Stimulated activated CD4-positive, alpha-beta T cell treated with anti-CD3 and anti-CD28 coated beads, Interleukin-4, amount 100 ng/mL, for 1 hour (primary cell): ENCODE results near the gene STAT4.

Experiments used
- DNase-seq: peaks from one replicate; pipeline ENCODE4 v3.0.0-alpha.2; 2020

Gene STAT4, protein sequence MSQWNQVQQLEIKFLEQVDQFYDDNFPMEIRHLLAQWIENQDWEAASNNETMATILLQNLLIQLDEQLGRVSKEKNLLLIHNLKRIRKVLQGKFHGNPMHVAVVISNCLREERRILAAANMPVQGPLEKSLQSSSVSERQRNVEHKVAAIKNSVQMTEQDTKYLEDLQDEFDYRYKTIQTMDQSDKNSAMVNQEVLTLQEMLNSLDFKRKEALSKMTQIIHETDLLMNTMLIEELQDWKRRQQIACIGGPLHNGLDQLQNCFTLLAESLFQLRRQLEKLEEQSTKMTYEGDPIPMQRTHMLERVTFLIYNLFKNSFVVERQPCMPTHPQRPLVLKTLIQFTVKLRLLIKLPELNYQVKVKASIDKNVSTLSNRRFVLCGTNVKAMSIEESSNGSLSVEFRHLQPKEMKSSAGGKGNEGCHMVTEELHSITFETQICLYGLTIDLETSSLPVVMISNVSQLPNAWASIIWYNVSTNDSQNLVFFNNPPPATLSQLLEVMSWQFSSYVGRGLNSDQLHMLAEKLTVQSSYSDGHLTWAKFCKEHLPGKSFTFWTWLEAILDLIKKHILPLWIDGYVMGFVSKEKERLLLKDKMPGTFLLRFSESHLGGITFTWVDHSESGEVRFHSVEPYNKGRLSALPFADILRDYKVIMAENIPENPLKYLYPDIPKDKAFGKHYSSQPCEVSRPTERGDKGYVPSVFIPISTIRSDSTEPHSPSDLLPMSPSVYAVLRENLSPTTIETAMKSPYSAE

DNA sequence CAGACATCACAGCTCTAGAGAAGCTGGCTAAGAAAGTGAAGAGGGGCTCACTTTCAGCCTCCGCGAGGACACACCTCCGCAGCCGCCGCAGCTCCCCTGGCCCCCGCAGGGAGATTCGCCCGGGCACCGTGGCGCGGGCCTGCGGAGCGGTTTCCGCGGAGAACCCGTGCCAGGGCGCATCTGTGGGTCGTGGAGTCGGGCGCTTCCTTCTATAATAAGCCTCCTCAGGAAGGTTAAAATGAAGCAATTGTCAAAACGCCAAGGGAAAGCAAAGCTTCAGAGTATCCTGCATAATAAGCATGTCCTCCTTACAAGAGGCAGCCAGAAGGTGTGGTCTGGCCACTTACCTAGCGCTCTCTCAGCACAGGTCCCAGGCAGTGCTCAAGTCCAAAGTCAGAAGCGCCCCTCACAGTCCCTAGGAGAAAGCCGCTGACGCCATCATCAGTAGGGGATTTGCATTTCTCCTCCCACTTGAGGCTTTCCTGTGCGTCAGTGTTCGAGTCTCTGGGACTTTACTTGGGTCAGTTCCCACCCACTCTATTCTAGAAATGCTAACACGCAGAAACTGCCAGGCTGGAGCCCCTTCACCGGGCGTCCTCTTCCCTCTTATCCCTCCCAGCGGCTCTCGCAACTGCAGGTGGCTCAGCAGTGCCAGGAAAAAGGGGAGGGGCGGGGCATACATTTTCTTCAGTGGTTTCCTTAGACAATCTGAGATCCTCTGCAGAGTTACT is at the start of gene STAT4:
Gene STAT4 (minus strand): TSS at position 395 of the 731 bp plus-strand sequence. CDS start 2,791 bp downstream, outside the sequence.
- peak; percentile 70 for DNase-seq

DNA sequence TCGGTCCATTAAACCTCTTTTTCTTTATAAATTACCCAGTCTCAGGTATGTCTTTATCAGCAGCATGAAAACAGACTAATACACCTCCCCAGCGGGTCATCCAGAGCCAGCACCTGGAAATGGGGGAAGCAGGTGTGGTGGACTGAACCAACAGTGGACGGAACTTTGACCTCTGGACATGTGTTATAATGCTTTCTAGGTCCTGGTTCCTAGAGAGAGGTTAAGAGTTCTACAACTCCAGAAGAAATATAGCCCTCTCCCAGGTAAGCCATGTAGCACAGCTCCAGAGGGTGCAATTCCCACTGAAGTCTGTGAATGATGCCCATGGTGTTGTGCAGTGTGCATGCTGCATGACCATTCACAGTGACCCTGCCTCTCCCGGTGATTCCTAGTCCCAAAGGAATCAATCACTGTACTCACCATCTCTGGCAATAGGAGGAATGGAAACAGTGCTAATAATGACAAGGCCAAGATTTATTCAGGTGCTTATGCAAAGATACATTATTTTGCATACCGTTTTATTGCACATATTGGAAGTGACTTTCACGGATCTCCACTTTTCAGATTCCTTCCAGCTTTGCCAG is 49.2 kb upstream of the STAT4 start:
- DNase-seq: no peak

DNA sequence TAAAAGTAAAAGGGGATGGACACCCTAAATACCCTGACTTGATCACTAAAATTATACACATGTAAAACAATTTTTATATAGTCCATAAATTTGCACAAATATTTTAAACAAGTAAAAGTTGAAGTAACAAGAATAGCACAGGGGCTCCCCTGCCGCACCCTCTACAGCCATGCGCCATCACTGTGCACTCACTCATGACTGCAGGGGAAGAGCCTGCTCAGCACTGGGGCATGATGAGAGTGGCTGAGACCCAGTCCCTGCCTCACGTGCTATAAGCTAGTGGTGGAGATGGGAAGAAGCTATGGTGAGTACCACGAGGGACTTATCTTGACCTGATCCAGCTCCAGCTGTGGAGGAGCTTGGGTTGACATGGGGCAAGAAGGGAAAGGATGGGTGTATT is 47.5 kb upstream of the STAT4 start:
- no peak for DNase-seq

DNA sequence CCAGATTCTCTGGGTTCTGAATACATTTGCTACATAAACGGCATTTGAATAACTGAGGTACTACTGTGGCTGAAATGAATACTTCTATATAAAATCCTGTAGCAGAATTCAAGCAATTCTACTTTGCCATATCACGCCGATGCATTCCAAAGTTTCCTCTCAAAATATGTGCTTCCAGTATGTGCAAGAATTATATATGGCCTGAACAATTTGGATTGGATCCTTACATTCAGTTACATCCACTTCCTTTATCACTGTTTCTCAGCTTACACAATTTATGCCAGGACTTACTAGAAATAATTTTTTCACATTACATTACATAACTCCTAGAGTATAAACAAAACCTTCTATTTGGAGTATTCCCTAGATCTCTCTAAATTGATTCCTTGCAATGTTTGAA is 46.3 kb upstream of the STAT4 start:
- no peak for DNase-seq

DNA sequence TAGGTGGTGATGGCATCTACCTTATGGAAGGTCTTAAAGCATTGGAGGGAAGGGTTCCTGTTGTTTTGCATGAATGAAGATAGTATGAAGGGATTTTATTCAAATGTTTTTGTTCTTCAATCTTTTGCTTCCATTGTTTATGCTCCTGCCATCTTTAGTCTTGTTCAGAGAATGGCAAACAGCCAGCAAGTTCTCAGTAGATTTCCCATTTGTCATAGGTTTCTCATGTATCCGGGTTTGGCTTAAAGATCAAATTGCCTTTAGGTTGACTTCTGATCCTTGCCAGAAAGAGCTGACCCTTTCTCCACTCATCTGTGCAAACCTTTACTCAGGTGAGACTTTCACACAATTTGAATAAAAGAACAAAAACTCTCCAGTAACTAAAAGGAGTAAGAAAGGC is 44.2 kb upstream of the STAT4 start:
- DNase-seq: no peak

DNA sequence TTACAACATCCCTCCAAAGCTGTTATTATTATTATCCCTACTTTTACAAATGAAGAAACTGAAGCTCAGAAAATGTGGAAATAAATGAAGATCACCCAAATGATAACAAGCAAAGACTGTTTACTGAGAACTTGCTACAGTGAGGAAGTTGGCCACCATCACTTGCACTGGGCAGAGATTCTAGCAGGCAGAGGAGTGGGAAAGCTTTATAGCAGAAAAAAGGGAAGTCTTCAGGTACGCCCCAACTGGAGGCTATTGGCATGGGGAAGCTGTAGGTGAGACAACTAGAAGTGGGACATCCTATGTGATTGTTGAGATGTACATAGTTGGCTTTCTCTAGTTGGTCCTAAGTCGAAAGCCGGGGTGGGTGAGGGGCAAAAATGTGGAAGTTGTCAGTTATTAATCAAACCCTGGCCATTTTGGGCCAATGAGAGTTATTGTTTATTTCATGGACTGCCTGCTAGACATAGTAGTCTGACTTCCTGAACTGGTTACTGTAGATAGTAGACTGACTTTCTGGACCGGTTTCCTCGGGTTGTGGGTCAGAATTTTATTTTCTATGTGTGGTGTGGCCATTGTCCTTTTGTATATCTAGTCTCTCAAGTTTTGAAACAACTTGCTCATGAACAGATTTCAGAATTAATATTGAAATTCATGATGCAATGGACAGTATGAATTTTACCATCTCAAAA is 40.2 kb upstream of the STAT4 start:
- no peak for DNase-seq

DNA sequence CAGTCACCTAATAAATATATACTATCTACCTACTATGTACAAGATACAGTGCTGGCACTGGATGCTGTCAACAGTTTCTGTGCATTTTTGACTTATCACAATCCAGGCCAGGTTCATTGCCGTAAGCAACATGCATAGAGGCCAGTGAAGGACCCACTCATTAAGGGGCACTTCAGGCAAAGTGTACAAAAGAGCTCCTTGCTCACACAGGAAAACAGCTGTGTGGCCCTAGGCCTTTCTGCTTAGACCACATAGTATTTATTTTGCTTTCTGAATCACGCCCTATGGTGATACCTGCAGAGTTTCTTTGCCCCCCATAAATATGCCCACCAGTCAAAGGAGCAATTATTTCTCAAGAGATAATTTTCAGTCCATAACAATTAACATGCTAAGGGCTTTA is 39.6 kb upstream of the STAT4 start:
- no peak for DNase-seq

DNA sequence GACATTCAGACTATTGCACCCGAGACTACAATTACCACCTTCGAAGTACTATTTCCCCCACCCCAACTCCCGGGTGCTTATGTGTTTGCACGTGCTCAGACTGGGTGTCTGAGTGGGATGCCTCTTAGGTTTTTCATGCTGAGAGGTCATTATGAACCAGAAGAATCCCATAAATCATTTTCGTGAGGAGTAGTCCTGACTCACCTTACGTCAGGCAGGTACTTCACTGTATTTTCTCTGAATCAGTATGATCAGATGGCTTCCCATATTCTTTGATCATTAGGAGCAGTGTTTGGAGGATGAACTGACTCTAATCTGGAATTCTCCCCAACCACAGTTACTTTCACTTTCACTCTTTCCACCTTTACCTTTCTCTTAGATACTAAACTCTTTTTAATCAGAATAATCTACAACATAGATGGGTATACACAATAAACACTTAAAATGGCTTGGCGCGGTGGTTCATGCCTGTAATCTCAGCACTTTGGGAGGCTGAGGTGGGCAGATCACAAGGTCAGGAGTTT is 38.4 kb upstream of the STAT4 start:
- DNase-seq: no peak

DNA sequence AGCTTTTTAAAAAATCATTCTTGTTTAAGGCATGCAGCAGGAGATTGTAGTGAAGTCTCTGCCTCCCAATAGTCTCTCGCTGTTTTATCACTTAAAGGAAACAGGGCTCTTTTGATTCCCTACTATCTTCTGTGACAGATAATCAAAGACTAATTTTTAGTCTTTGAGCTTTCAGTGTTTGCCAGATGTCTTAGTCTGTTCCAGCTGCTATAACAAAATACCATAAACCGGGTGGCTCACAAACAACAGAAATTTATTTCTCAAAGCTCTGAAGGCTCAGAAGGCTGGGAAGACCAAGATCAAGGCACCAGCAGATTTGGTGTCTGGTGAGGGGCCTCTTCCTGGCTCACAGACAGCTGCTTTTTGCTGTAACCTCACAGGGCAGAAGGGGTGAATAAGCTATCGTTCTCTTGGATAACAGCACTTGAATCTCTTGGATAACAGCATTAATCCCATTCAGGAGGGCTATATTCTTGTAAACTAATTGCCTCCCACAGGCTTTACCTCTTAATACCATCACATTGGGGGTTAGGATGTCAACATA is 37.8 kb upstream of the STAT4 start:
- no peak for DNase-seq

DNA sequence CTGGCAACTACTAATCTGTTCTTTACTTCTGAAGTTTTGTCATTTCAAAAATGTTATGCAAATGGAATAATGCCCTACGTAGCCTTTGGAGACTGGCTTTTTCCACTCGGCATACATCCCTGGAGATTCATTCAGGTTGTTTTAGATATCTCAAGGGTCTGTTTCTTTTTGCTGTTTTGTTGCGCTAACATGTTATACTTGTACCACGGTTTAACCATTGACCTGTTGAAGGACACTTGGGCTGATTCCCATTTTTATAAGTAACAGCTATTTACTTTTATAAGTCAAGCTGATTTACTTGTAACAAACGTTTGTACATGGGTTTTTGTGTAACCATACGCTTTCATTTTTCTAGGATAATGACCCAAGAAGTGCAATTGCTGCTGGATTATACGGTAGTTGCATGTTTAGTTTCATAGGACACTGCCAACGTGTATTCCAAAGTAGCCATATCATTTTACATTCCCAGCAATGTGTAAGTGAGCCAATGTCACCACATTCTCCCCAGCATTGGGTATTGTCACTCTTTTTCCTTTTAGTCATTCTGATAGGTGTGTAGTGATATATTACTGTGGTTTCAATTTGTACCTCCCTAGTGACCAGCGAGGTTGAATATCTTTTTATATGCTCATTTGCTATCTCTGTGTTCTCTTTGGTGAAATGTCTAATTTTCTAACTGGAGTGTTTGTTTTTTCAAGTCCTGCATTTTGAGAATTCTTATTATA is 36.5 kb upstream of the STAT4 start:
- DNase-seq: no peak

DNA sequence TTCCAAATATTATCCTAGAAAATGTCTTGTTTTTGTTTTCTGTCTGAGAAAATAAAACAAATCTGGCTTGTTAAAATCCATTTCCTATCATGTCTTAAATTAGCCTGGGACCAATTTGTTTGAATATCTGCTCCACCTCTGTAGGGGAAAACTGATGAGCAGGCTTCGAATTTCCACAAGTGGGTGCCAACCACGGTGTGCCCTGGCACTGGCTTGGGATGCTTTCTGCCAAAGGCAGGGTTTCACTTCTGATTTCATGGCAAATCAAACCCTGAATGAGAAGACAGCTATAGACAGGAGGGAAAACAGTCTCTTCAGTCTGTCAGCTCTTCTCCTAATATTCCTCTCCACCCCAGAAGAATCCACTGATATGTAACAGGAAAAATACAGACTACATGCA is 33.7 kb upstream of the STAT4 start:
- no peak for DNase-seq

DNA sequence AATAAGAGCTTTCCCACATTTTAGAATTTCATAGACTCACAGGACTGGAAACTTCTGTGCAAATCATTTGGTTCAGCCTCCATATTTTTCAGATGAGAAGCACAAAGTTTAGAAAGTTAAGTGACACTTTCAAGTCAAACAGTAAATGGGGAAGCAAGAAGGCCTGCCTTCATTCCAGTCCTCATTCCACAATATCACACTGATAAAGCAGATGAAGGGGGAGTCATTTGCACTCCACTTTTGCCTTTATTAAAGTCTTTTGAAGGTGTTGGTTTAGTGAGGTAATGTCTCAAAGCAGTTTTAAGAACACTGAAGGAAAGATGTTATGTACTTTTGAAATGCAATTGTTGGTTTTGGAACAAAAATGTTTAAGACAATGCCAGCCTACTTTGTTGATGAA is 32.7 kb upstream of the STAT4 start:
- DNase-seq: no peak

DNA sequence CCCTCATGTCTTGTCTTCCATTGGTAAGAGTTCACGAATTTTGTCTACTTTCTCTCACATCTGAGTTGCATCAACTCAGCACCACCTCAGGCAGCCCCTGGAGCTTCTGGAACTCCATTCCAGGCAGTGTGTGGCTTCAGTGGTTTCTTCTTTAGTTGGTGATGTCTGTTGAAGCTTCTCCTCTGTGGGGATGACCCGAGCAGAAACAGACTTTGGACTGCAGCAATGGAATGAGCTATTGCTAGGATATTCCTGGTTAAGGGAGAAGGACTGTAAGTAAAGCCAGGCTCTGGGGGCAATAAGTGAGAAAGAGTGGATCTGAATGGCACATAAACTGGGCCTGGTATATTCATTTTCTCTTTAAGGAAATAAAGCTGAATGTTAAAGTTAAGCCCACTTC is 32.3 kb upstream of the STAT4 start:
- no peak for DNase-seq

DNA sequence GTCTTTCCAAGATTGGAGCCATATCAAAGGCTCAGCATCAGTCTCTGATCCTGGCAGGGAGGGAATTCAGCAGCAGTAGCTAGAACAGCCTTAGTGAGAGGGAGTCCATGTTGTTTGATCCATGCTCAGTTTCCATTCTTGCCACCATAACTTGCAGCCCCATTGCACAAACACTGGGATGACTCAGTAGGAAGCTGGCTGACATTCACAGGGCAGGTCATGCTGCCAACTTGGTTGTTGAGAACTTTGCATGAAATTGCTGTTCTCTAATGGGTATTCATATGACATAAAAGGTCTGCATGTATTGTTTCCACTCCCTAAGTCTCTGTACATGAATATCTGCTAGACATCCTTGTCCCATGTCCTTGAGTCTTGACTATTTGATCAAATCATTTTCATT is 29.9 kb upstream of the STAT4 start:
- no peak for DNase-seq

DNA sequence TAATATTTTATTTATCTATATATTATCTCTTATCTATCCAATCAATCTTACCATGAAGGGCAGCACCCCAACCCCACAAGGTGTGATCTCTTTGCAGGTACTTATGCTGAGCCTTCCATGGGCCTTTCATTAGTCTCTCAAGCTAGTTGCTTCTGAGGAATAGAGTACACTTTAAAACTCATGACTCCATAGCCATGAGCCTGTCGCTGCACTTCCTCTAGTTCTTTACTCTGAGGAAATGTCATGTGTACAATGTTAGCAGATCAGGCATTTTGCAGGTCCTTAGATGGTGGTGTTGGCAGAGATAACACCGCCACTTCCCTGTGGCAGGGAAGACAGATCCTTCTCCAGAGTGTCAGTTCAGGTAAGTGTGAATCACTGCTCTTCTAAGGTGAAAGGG is 29.5 kb upstream of the STAT4 start:
- DNase-seq: no peak

DNA sequence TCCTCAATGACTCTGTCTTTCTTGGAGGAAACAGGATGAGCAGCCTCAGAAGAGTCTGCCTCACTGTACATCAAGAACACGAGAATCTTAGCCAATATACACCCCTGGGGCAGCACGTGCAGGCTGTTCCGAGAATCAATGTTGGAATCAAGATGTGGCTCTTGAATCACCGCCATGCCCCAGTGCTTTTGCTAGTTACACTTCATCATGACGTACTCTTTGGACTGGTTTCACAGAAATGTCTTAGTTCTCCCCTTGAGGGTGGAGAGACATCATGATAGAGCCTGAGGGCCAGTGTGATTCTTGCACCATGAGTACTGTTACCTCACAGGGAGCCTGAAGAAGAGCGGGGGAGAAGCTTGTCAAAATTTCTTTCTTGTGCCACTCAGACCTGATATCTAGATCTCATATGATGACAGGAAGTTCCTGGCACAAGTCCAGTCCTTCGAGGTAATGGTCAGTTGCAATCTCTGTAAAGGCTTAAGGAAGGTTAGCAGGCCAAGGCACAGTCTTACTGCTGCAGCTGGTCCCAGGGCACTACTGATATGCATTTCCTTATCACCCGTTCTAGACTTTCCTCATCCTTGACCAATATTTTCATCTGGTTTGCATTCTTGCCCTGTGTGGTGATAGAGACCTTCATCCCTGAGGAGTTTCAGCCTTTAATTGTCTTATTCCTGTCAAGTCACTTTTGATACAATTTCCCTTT is 28.2 kb upstream of the STAT4 start:
- DNase-seq: no peak

DNA sequence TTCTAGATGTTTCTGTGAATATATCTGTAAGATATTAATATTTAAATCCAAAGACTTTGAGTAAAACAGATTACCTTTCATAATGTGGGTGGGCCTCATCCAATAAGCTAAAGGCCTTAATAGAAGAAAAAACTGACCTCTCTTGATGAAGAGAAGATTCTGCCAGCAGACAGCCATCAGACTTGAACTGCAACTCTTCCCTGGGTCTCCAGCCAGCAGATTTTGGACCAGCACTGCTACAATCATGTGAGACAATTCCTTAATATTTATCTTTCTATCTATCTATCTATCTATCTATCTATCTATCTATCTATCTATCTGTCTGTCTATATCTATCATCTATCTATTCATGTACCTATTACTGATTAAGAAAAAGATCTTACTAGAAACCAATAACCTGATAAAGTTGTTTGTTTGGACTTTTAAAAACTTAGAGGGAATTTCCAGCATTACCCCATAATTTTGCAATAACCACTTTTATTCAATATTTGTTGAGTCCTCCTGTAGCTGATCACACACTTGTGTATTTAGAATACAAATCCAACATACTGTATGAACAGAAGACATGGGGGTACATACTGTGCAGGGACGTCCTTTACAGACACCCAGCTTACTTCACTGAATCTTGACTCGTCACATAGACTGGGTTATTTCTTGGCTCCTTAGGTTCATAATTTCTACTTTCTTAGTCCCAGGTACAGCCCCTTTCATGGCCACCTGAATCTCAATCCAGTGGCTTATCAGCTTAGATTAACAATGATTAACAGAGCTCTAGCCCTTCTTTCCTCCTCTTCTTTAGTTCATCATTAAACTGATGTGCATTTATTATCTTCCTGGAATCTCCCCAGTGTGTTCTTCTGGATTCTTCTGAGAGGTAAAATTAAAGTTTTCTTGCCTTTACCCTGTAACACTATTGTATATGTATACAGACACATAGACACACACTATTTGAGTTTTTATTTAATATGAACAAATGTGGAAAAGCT is 27.2 kb upstream of the STAT4 start:
- no peak for DNase-seq

DNA sequence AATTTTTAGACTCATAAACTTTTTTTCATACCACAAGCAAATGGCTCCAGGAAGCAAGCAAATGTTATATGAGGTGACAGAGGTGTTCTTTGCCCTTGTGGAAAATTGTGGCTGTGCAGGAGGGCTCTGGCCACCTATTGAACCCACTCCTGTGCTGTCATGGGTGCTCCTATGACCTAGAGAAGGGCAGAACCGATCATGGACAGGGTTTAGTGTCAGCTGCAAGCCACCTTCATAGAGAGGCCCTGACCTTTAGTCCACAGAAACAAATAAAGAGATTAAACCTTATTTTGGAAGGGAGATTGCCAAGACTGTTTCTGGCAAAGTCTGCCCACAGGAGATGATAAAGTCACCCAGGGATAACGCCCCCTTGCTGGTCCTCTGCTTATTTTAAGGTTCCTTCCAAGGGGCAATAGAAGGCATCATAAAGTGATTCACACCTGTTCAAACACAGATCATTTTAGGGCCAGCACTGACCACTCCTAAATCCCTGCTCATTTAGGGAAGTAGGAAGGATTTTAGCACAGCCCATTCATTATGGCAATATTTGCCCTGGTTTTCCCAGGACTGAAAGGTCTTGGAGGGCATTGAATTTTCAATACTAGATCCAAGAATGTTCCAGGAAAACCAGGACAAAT is 26.1 kb upstream of the STAT4 start:
- DNase-seq: no peak

DNA sequence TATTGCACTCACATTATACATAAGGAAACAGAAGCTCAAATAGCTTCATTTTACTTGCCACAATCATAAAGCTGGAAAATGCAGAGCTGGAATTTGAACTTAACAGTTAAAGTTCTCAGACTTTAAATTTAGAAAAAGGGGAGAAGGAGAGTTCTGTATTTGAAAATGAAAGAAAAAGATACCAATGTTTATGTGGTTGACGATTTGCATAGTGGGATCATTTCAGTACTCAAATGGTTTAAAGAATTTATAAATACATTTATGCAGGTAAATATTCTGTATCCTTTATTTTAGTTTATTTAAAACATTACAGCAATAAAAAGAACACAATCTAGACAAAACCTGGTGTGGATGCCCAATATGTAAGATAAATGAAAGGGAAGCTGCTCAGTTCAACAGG is 25.5 kb upstream of the STAT4 start:
- DNase-seq: no peak
